ENCODE results near the gene EFNA1. TPM values are rescaled to one million over a fixed set of nuclear protein-coding genes. Genes with fewer than 3 reads are reported as not detected.

EFNA1 gene
- total and polyA plus RNA-seq, 2 of the 8 experiments (the other 6 are each of a cell fraction or from before 2014, with no cell fraction given) = 4.9 to 14.6 TPM

- TF ChIP-seq SIN3A (conservative IDR thresholded peaks at IDR 0.05 in 1 of 2, IDR thresholded peaks at IDR 0.05 in 1 of 2; ENCODE audit: low read depth in 1 of 2, low read length in 2 of 2) (peak; percentile 59 to 87; a peak in 2 of 4 replicates), SAP30 (IDR thresholded peaks at IDR 0.05; ENCODE audit: insufficient read depth, insufficient replicate concordance, low read length) (no peak), USF2 (IDR thresholded peaks at IDR 0.05; ENCODE audit: low read length) (peak; percentile 57; the same call in 1 of the 2 replicates), POU5F1 (IDR thresholded peaks at IDR 0.05; ENCODE audit: low read depth, low read length) (no peak), RAD21 (IDR thresholded peaks at IDR 0.05 in 1 of 2, conservative IDR thresholded peaks at IDR 0.05 in 1 of 2; ENCODE audit: low read depth in 2 of 2, low read length in 2 of 2) (peak; percentile 80 to 87), POLR2A (IDR thresholded peaks at IDR 0.05; ENCODE audit: control extremely low read depth in 1 of 2, low read depth in 2 of 2, low read length in 2 of 2) (no peak), FOSL1 (IDR thresholded peaks at IDR 0.05; ENCODE audit: insufficient read depth, low read depth, low read length) (no peak), HDAC6 (IDR thresholded peaks at IDR 0.05; ENCODE audit: low read depth, low read length) (no peak), RNF2 (IDR thresholded peaks at IDR 0.05; ENCODE audit: borderline replicate concordance, low read depth, low read length, missing control alignments, poor library complexity, severe bottlenecking) (no peak), TAF1 (IDR thresholded peaks at IDR 0.05; ENCODE audit: low read depth, low read length) (no peak), MAFK (IDR thresholded peaks at IDR 0.05; ENCODE audit: low read depth, low read length) (no peak), SP4 (IDR thresholded peaks at IDR 0.05; ENCODE audit: low read length) (no peak), RBBP5 (IDR thresholded peaks at IDR 0.05; ENCODE audit: borderline replicate concordance, low read depth, low read length) (no peak), SRF (IDR thresholded peaks at IDR 0.05; ENCODE audit: low read depth, low read length) (no peak), ASH2L (IDR thresholded peaks at IDR 0.05; ENCODE audit: low read length) (no peak), PHF8 (conservative IDR thresholded peaks at IDR 0.05; ENCODE audit: low read depth, low read length) (no peak), HDAC2 (IDR thresholded peaks at IDR 0.05; ENCODE audit: borderline replicate concordance in 1 of 2, low read depth in 2 of 2, low read length in 2 of 2) (peak; percentile 73 to 88; a peak in 2 of 4 replicates), KDM5A (IDR thresholded peaks at IDR 0.05; ENCODE audit: low read length) (no peak), KDM4A (IDR thresholded peaks at IDR 0.05; ENCODE audit: low read depth, low read length, severe bottlenecking) (no peak), SIX5 (IDR thresholded peaks at IDR 0.05; ENCODE audit: low read depth, low read length) (no peak), BCL11A (IDR thresholded peaks at IDR 0.05; ENCODE audit: low read depth in 2 of 2, low read length in 2 of 2) (no peak)
Observed at GRCh38 chr1:155091071-155092051, 36.3 kb upstream of the EFNA1 start (continued).

Measured in H1 (cell line).